ENCODE measurements around the gene ANKRD27.
A peak's percentile ranks its signal among the peaks of the same experiment; 100 is the strongest.
"Not testable (repeated sequence)": the region's sequence is repeated elsewhere in the genome, so short reads cannot be mapped to it uniquely, and the experiment has no call there.

The ANKRD27 gene

DNA sequence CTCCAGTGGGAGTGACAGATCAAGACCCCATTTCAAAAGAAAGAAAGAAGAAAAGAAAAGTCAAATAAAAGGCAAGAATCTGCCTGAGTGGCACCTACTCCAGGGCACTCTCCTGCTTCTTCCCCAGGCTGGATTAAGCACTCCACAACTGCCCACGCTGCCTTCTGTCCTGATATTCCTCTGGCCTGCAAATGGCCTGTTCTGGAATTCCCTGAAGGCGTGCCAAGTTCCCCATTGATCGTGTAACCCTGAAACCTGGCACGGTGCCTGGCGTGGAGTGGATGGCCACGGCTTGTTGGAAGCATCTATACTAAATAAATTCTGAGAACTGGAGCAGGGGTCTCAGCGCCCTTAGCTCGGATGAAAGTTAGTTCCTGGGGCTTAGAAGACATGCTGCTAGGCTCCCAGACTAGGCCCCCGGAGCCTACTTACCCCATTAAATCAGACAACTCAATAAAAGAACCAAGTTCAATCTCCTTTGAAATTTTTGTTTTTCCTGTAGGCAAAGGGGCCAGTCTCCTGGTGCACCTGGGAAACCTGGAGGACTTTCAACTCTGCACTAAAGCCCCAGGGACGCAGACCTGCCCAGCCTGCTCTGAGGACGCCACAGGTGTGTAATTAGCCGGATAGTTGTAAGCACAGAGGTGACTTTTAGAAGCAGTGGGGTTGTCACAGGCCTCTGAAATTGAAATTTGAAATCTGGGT lies 21.9 kb downstream of the ANKRD27 start:
- DNase-seq (ENCODE audit: low read depth in 2 of 2), result peak in 1 of 2 experiments; percentile 2

DNA sequence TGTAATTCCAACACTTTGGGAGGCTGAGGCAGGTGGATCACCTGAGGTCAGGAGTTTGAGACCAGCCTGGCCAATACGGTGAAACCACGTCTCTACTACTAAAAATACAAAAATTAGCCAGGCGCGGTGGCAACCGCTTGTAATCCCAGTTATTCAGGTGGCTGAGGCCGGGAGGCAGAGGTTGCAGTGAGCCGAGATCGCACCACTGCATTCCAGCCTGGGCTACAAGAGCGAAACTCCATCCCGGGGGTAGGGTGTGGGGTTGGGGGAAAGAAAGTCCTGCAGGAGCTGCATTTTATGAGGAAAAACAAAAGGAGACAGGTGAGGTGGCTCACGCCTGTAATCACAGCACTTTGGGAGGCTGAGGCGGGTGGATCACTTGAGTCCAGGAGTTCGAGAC lies 22.6 kb downstream of the ANKRD27 start:
- DNase-seq (ENCODE audit: low read depth in 2 of 2), result not testable (repeated sequence)

DNA sequence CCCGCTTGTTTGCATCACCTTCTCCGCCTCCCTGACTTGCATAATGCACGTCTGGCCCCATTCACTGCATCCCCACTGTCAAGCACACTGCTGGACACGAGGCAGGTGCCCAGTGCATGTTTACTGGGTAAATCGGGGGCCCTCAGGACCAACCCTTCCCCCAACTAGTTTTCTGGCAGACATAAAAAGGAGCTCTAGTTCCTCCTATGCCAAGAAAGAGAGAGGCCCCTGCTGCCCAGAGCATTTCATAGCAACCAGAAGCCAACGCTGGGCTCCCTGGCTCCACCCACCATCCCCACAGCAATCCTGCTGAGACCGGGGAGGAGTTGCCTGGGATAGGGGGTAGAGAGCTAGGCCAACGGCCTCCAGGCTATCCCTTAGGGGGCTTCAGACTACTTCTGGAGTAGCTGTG lies 23.2 kb downstream of the ANKRD27 start:
- DNase-seq (ENCODE audit: low read depth in 2 of 2), result no peak

- DNase-seq (ENCODE audit: low read depth in 2 of 2), result no peak
Measured at GRCh38 chr19:32650671-32651070, 24.3 kb downstream of the ANKRD27 start.

- DNase-seq (ENCODE audit: low read depth in 2 of 2), result no peak
Measured at GRCh38 chr19:32649751-32650150, 25.2 kb downstream of the ANKRD27 start.

DNA sequence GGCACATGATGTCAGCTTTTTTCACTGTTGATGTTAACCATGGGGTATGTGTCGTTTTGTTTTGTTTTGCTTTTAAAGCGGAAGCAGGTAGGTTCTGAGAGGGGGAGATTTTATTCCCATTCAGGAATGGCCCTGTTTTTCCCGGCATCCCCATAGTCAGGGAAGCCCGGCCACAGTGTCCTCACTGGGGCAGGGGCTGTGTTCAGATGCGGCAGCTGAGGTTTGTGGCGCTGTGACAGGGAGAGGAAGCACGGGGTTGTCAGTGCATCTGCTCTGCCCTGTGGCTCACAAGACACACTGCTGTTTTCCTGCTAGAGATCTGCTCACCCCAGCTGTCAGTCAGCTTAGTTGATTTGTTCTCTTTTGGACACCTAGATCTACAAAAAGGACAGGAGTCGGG lies 27.6 kb downstream of the ANKRD27 start:
- DNase-seq (ENCODE audit: low read depth in 2 of 2), result no peak

GRCh38 chr19:32646556-32646955 lies 28.4 kb downstream of the ANKRD27 start:
- DNase-seq (ENCODE audit: low read depth in 2 of 2), result no peak

GRCh38 chr19:32642771-32643170 lies 32.2 kb downstream of the ANKRD27 start:
- no peak for DNase-seq (ENCODE audit: low read depth in 2 of 2)

GRCh38 chr19:32638625-32639024 lies 36.4 kb downstream of the ANKRD27 start:
- DNase-seq (ENCODE audit: low read depth in 2 of 2), result no peak

- DNase-seq (ENCODE audit: low read depth in 2 of 2), result no peak
Measured at GRCh38 chr19:32637480-32637879, 37.5 kb downstream of the ANKRD27 start.

DNA sequence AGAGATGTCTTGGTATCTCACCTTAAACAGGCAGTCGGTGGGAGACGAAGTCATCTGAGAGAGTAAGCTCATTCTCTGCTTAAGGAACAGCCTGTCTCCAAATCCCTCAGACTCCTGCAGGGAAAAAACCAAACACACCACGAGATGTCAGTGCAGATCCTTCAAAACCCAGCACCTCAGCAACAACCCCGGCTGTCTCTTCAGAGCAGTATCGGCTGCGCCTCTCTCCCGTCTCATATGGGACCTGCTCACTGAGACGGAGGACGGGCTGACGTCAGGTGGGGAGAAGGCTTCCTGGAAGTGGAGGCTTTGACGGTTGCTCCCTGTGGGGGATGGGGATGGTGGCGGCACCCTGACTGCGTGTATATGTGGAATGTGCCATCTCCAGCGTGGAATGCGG lies 43.6 kb downstream of the ANKRD27 start:
- DNase-seq (ENCODE audit: low read depth in 2 of 2), result no peak

GRCh38 chr19:32630338-32630737 lies 44.6 kb downstream of the ANKRD27 start:
- DNase-seq (ENCODE audit: low read depth in 2 of 2), result no peak

- no peak for DNase-seq (ENCODE audit: low read depth in 2 of 2)
Measured at GRCh38 chr19:32627714-32628270, 47.2 kb downstream of the ANKRD27 start.

DNA sequence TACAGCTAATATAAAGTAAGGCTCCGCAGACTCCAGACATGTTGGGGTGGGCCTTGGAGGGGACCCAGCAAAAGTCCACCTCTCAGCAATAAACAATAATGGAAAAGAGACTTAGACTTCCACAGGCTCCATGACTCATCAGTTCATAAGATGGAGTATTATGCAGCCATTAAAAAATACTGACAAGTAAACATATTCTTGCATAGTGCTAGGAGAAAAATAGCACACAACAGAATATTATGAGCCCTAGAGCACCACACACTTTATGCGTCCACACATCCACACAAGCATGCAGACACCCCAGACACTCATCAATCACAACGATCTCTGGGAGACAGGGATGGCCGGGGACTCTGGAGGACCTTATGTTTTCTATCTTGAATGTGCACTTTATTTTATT lies 48.0 kb downstream of the ANKRD27 start:
- no peak for DNase-seq (ENCODE audit: low read depth in 2 of 2)

DNA sequence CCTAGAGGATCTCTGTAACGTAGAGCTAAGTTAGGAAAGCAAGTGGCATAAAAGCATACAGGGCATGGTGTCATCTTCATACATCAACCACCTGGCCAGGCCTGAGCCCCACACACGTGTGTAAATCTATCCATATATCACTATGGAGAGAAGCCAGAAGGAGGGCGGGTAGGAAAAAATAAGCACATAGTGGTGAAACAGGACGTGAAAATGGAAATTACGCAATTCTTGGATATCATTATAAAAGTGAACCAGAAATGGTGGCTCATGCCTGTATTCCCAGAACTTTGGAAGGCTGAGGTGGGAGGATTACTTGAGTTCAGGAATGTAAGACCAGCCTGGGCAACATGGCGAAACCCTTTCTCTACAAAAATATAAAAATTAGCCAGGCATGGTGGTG lies 50.6 kb downstream of the ANKRD27 start:
- DNase-seq (ENCODE audit: low read depth in 2 of 2), result no peak

GRCh38 chr19:32622002-32622401 lies 53.0 kb downstream of the ANKRD27 start:
- DNase-seq (ENCODE audit: low read depth in 2 of 2), result no peak

- no peak for DNase-seq (ENCODE audit: low read depth in 2 of 2)
Measured at GRCh38 chr19:32619051-32619685, 55.8 kb downstream of the ANKRD27 start.

- no peak for DNase-seq (ENCODE audit: low read depth in 2 of 2)
Measured at GRCh38 chr19:32615569-32615968, 59.4 kb downstream of the ANKRD27 start.

DNA sequence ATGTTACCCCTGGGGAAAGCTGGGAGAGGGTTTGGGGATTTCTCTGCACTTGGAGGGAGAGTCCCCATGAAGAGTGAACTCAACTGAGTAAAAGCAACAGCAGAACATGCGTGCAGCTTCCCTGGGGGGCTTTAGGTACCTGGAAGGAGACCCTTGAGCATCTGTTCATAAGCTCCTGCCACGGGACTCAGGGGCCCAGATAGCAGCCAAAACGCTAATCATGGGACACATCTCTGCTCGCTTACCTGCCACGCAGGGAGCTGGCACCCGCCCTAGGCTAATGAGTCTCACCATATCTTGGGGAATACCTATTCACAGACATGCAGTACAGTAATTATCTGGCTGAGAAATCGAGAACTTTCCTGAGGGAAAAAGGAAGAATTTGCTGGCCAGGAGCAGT lies 60.1 kb downstream of the ANKRD27 start:
- no peak for DNase-seq (ENCODE audit: low read depth in 2 of 2)

- DNase-seq (ENCODE audit: low read depth in 2 of 2), result no peak
Measured at GRCh38 chr19:32613008-32613407, 62.0 kb downstream of the ANKRD27 start.

GRCh38 chr19:32611161-32611560 lies 63.8 kb downstream of the ANKRD27 start:
- DNase-seq (ENCODE audit: low read depth in 2 of 2), result no peak

DNA sequence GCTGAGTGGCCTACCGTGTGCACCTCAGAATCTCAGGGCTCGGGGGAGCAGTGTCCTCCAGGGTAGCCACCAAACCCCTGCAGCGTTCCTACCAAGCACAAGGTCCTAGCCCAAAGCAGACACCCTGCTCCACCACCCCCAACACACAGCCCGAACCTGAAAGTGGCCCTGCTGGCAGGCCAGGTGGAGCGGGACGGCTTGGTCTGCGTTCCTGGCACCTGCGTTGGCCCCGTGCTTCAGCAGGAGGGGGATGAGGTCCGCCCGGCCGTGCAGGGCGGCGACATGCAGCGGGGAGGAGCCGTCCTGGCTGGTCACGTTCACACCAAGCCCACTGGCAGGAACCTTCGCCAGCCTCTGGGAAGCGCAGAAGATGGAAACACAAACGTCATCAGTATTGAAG lies 67.5 kb downstream of the ANKRD27 start:
- no peak for DNase-seq (ENCODE audit: low read depth in 2 of 2)

DNA sequence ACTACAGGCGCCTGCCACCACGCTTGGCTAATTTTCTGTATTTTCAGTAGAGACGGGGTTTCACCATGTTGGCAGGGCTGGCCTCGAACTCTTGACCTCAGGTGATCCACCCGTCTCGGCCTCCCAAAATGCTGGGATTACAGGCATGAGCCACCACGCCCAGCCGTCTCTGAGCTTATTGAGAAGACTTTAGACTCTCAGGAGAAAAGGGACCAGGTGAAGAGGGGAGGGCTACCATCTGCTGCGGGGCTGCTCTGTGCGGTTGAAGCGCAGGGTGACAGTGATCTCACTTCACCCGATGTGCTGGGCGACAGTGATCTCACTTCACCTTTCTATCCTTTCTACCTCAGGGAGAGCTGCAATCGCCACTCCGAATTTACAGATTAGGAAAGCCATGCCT lies 68.7 kb downstream of the ANKRD27 start:
- DNase-seq (ENCODE audit: low read depth in 2 of 2), result no peak
